Non-pigmented ciliary epithelial cell (primary cell): Measurements from ENCODE around the gene ART1.
"Not testable (repeated sequence)": the region's sequence is repeated elsewhere in the genome, so short reads cannot be mapped to it uniquely, and the experiment has no call there.

Experiments
- DNase-seq: peaks from one replicate; pipeline ENCODE4 v3.0.0-alpha.2; 2010; ENCODE audit warnings: low read depth

Gene ART1

GRCh38 chr11:3644817-3645235 is at the start of gene ART1:
Gene ART1, plus strand, starts transcription at chr11:3645128. Its CDS starts 14,086 bp downstream, at chr11:3659214.
- no peak for DNase-seq

GRCh38 chr11:3597743-3598142 is 47.2 kb upstream of the ART1 start:
- not testable (repeated sequence) for DNase-seq

GRCh38 chr11:3600201-3600600 is 44.7 kb upstream of the ART1 start:
- DNase-seq, result not testable (repeated sequence)

GRCh38 chr11:3604167-3604566 is 40.8 kb upstream of the ART1 start:
- no peak for DNase-seq

- DNase-seq, result no peak
Measured at GRCh38 chr11:3605283-3605662, 39.7 kb upstream of the ART1 start.

- DNase-seq, result no peak
Measured at GRCh38 chr11:3605771-3606203, 39.1 kb upstream of the ART1 start.

GRCh38 chr11:3609416-3610265 is 35.3 kb upstream of the ART1 start:
- DNase-seq, result peak; percentile 8

- DNase-seq, result no peak
Measured at GRCh38 chr11:3610846-3611245, 34.1 kb upstream of the ART1 start.

- DNase-seq, result no peak
Measured at GRCh38 chr11:3611976-3612678, 32.8 kb upstream of the ART1 start.

- DNase-seq, result no peak
Measured at GRCh38 chr11:3613998-3614741, 30.8 kb upstream of the ART1 start.

- no peak for DNase-seq
Measured at GRCh38 chr11:3614742-3615171, 30.2 kb upstream of the ART1 start.

GRCh38 chr11:3615998-3616397 is 28.9 kb upstream of the ART1 start:
- DNase-seq, result no peak

- DNase-seq, result no peak
Measured at GRCh38 chr11:3616721-3617460, 28.0 kb upstream of the ART1 start.

GRCh38 chr11:3617990-3618389 is 26.9 kb upstream of the ART1 start:
- DNase-seq, result no peak

GRCh38 chr11:3622521-3622920 is 22.4 kb upstream of the ART1 start:
- DNase-seq, result no peak

- DNase-seq, result no peak
Measured at GRCh38 chr11:3623121-3623520, 21.8 kb upstream of the ART1 start.

- DNase-seq, result no peak
Measured at GRCh38 chr11:3623767-3624458, 21.0 kb upstream of the ART1 start.

- no peak for DNase-seq
Measured at GRCh38 chr11:3626250-3626960, 18.5 kb upstream of the ART1 start.

- peak; percentile 22 for DNase-seq
Measured at GRCh38 chr11:3627291-3627690, 17.6 kb upstream of the ART1 start.

GRCh38 chr11:3631331-3631730 is 13.6 kb upstream of the ART1 start:
- no peak for DNase-seq
